Renal pelvis (tissue), 4 donors: ENCODE data around the gene EIF4G3. TPM values are rescaled to one million over a fixed set of nuclear protein-coding genes. Genes with fewer than 3 reads are reported as not detected.
A peak's percentile ranks its signal among the peaks of the same experiment; 100 is the strongest.
"Not testable (repeated sequence)": the region's sequence is repeated elsewhere in the genome, so short reads cannot be mapped to it uniquely, and the experiment has no call there.

ENCODE experiments used
- DNase-seq: peaks from one replicate; pipeline ENCODE4 v3.0.0-alpha.2; 2013
- polyA plus RNA-seq, 3 donors: library from polyadenylated mRNA; unstranded; fragments of 120-200 nt; gene quantifications; one replicate each; pipeline ENCODE4 v1.2.1, GENCODE V29; 2013; ENCODE audit not compliant: insufficient read length in 3 of 3

The EIF4G3 gene
- polyA plus RNA-seq, 3 donors, result 65.2 to 72.5 (median 71.5) TPM

GRCh38 chr1:21072721-21073120 lies 104.0 kb downstream of the EIF4G3 start:
- DNase-seq, result no peak

GRCh38 chr1:21069549-21069948 lies 107.1 kb downstream of the EIF4G3 start:
- DNase-seq, result peak; percentile 24

GRCh38 chr1:21068937-21069336 lies 107.8 kb downstream of the EIF4G3 start:
- DNase-seq, result peak; percentile 17

GRCh38 chr1:21067551-21068227 lies 109.0 kb downstream of the EIF4G3 start:
- DNase-seq, result no peak

GRCh38 chr1:21066356-21067012 lies 110.2 kb downstream of the EIF4G3 start:
- DNase-seq, result peak; percentile 4

- DNase-seq, result no peak
Measured at GRCh38 chr1:21065851-21066250, 110.8 kb downstream of the EIF4G3 start.

GRCh38 chr1:21064057-21064456 lies 112.6 kb downstream of the EIF4G3 start:
- no peak for DNase-seq

GRCh38 chr1:21060523-21060922 lies 116.2 kb downstream of the EIF4G3 start:
- no peak for DNase-seq

- DNase-seq, result no peak
Measured at GRCh38 chr1:21059021-21059420, 117.7 kb downstream of the EIF4G3 start.

GRCh38 chr1:21058035-21058793 lies 118.5 kb downstream of the EIF4G3 start:
- no peak for DNase-seq

- DNase-seq, result not testable (repeated sequence)
Measured at GRCh38 chr1:21053189-21053928, 123.3 kb downstream of the EIF4G3 start.

GRCh38 chr1:21052034-21052433 lies 124.7 kb downstream of the EIF4G3 start:
- DNase-seq, result no peak

GRCh38 chr1:21051177-21051825 lies 125.4 kb downstream of the EIF4G3 start:
- no peak for DNase-seq

- no peak for DNase-seq
Measured at GRCh38 chr1:21050031-21050430, 126.7 kb downstream of the EIF4G3 start.

GRCh38 chr1:21048462-21048861 lies 128.2 kb downstream of the EIF4G3 start:
- DNase-seq, result no peak

GRCh38 chr1:21046132-21046531 lies 130.6 kb downstream of the EIF4G3 start:
- DNase-seq, result no peak

- no peak for DNase-seq
Measured at GRCh38 chr1:21045351-21045750, 131.3 kb downstream of the EIF4G3 start.

- no peak for DNase-seq
Measured at GRCh38 chr1:21042929-21043605, 133.6 kb downstream of the EIF4G3 start.

- no peak for DNase-seq
Measured at GRCh38 chr1:21041541-21041940, 135.2 kb downstream of the EIF4G3 start.

- no peak for DNase-seq
Measured at GRCh38 chr1:21037091-21037490, 139.6 kb downstream of the EIF4G3 start.

- DNase-seq, result no peak
Measured at GRCh38 chr1:21035794-21036193, 140.9 kb downstream of the EIF4G3 start.
